RPMI7951 (cell line): Measurements from ENCODE around the gene RIOK2. TPM values are rescaled to one million over a fixed set of nuclear protein-coding genes. Genes with fewer than 3 reads are reported as not detected.
A peak's percentile ranks its signal among the peaks of the same experiment; 100 is the strongest.
"Not testable (repeated sequence)": the region's sequence is repeated elsewhere in the genome, so short reads cannot be mapped to it uniquely, and the experiment has no call there.

Source experiments
- DNase-seq: peaks from one replicate; pipeline ENCODE4 v3.0.0-alpha.2; 2012; ENCODE audit warnings: low read depth
- total RNA-seq: library from RNA; depleted of rRNA; stranded (reverse); fragments of >200 nt; shearing (Covaris generic); gene quantifications from 2 replicates; pipeline ENCODE4 v1.2.3, GENCODE V29; 2014

The RIOK2 gene
- total RNA-seq, 1 experiment from 2014 or later: 19.0 TPM

DNA sequence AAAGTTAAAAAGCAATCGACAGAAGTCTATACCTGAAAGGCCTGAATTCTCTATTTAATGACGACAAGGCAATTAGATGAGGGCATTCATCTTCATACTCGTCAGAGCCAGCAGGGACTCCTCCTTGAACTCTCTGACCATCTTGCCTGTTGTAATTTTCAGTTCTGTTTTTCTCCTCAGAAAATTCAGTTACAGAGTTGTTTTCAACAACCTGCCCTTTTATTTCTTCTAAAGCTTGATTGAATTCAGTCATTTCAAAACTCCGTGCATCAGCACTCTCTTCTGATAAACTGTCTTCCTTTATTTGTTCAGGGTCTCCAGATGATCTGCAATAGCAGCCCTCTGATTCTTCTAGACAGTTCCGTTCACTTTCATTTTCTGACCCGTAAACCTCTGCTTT is 15.6 kb downstream of the RIOK2 start:
- no peak for DNase-seq

DNA sequence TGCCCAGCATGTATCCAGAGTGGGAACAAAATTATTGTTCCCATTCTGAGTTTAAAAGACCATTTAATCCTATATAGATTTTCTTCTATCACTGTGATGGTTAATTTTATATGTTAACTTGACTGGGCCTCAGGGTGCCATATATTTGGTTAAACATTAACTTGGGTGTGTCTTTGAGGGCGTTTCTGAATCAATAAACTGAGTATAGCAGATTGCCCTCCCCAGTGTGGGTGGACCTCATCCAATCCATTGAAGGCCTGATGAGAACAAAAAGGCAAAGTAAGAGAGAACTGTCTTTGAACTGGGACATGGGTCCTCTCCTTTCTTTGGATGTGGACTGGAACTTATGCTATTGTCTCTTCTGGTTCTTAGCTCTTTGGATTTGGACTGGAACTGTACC is 17.3 kb downstream of the RIOK2 start:
- DNase-seq: no peak

DNA sequence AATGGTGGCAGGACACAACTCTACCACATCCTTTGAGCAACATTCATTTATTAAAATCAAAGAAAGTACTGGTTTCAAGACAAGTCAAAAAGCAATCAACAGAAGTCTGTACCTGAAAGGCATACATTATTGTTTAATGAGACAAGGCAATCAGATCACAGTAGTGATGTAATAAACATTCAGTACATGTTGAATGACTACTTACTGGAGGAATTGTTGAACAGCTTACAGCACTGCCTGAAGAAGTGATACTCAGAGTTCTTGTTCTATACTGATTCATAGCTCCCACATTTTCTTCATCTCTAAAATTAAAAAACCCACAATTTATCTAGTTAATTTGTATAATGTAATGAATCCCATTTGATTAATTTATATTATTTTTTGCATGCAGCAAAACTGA is 18.2 kb downstream of the RIOK2 start:
- no peak for DNase-seq

DNA sequence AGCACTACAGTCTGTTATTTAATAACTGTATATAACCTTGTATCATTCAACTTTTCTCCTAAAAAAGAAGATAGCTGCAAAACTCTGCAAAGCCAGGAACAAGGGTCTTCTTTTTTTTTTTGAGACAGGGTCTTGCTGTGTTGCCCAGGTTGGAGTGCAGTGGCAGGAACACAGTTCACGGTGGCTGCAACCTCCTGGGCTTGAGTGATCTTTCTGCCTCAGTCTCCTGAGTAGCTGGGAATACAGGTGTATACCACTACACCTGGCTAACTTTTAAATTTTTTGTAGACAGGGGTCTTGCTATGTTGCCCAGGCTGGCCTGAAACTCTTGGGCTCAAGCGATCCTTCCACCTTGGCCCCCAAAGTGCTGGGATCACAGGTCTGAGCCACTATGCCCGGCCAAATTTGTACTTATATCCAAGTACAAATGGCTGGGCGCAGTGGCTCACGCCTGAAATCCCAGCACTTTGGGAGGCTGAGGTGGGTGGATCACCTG is 19.2 kb downstream of the RIOK2 start:
- DNase-seq: no peak

GRCh38 chr5:97163360-97163764 is 19.7 kb downstream of the RIOK2 start:
- peak; percentile 5 for DNase-seq

DNA sequence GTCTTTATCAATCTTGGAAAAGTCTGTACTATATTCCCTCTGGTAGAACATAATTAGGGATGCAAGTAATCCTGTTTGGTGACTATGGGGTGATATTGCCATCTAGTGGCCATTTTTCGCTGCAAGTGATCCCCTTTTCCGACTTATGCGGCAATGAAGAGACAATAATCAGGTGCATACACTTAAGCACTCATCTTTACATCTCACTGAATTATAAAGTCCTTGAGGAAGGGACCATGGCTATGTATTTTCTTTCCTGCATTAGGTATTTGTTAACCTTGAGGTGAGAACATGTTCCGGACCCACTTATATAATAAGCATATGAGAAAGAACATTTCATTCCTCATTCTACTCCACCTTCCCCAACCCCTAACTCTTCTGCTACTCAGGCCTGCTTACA is 21.0 kb downstream of the RIOK2 start:
- peak; percentile 63 for DNase-seq

- no peak for DNase-seq
Observed at GRCh38 chr5:97157689-97158088, 25.4 kb downstream of the RIOK2 start.

DNA sequence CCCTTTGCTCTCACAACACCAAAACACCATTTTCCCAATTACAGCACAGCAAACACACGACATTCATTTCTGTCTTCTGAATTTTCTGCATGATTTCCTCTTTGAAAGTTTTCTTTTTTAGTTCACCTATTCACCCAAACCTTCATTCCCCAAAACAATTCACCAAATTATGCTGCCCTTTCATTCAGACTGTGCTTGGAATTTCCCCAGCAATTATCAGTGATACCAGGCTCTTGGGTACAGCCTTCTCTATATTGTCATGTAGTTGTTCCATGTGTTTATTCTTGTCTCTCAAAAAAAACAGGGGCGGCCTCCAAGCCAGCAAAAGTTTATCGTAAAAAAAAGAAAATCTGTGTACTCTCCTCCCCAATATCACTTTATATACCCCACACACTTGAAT is 31.7 kb downstream of the RIOK2 start:
- no peak for DNase-seq

- DNase-seq: no peak
Observed at GRCh38 chr5:97150401-97150800, 32.6 kb downstream of the RIOK2 start.

DNA sequence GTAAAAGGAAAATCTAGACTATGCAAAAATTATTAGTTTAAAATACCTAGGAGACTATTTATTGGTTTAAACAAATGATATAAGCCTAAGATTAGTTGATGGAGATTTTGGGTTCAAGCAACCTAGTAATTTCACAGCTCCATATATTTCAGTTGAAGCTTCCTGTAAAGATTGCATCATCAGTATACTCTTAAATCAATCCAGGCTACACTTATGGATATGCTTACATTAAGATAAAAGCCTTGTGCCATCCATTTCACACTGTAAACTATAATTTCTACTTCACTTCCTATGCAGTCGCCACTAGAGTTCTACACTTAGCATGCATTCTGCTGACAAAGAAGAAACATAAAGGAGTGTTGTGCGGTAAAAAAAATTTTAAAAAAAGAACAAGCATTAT is 33.3 kb downstream of the RIOK2 start:
- no peak for DNase-seq

DNA sequence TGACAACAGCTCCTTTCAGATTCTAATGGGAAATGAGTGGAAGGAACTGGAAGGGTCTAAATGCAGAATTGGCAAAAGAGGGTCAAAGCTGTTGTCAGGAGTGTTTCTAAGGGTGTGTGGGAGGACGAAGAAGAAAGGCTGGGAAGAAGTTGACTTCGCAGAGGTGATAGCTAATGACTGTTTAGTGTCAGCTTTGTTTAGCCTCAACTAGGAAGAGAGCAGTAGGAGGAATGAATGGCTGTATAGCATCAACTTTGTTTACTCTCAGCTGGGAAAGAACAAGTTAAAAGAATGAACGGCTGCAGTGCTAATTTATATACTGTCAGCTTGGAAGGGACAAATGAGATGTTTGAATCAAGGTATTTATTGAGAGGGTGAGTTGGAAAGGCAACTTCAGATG is 34.8 kb downstream of the RIOK2 start:
- no peak for DNase-seq

DNA sequence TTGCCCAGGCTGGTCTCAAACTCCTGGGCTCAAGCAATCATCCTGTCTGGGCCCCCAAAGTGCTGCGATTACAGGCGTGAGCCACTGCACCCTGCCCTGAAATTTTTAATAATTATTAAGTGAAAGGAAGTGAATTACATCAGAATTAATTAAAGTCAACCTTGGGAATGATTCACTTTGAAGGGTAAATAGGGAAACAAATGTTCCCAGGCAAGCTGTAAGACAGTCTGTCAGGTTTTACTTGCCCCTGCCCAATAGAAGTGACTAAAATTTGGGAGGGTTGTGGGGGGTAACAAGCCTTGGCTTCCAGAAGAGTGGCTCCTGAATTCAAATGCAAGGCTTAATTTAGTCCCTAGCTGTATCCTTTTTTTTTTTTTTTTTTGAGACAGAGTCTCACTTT is 39.3 kb downstream of the RIOK2 start:
- DNase-seq: no peak

DNA sequence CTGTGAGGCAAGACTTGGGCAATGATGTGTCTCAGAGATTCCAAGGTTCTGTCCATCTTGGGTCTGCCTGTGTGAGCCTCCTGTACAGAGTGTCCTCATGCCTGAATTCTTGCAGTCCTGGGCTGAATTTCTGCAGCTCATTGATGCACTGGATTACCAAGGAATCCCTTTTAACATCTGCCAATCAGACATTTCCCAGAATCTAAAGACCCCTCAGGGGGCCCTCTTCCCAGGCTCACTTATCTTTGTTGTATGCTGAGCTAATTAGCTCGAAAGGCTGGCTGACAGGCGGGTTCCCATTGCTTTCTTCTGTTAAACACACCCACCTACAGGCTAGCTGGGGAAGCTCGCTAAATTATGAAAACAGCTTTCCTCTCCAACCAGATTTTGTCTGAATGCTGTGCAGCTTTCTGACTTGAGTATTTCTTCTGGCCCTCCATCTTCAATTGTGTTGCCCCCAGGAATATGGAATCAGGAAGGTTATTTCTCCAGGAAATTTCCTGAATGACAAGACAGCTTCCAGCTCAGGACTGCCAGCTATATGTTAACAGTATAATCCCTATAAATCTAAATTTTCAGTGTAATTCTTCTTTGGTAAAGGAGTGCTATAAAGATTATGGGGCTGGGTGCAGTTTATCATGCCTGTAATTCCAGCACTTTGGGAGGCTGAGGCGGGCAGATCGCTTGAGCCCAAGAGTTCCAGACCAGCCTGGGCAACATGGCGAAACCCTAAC is 40.4 kb downstream of the RIOK2 start, which contains the start of gene LIX1:
Gene LIX1, minus strand, starts transcription at position 91 of the 734 bp plus-strand sequence. Its CDS starts 35 bp downstream, at position 56.
- peak; percentile 32 for DNase-seq

GRCh38 chr5:97141539-97141938 is 41.5 kb downstream of the RIOK2 start:
- DNase-seq: no peak

- no peak for DNase-seq
Observed at GRCh38 chr5:97141031-97141430, 42.0 kb downstream of the RIOK2 start.

DNA sequence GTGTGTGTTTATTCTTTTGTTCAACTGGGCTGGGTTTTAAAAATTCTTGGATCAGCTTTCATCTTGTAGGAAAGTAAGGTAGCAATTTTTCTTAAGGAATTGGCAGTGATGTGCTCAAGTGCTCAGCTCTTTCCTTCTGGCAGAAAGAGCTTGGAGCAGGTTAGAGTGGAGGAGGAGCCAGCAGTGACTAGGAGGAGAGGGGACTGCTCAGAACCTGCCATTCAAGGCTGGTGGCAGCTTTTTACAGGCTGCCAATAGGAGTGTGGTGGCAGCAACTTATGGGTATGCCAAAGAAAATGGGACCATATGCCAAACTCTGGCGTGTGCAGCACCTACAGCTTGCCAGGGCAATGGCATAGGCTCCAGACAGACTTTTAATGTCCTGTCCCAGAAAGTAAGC is 42.8 kb downstream of the RIOK2 start:
- DNase-seq: not testable (repeated sequence)

- no peak for DNase-seq
Observed at GRCh38 chr5:97136475-97136874, 46.6 kb downstream of the RIOK2 start.

- no peak for DNase-seq
Observed at GRCh38 chr5:97135868-97136267, 47.2 kb downstream of the RIOK2 start.

GRCh38 chr5:97134634-97135033 is 48.4 kb downstream of the RIOK2 start:
- no peak for DNase-seq

DNA sequence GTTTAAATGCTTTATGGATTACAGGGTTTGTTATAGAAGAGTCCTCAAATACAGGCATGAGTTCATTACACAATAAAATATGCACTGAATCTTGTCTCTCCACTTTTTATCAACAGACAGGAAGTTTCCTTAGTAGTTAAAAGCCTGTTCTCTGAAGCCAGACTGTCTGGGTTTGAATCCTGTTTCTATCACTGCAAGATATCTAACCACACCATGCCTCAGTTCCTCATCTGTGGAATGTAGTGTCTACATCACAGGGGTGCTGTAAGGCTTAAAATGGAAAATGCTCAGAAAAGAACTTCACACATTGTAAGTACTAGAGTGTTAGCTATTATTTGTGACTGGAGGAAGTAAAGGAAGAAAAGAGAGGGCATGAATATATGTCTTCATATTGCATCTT is 49.9 kb downstream of the RIOK2 start:
- DNase-seq: no peak

GRCh38 chr5:97131921-97132320 is 51.1 kb downstream of the RIOK2 start:
- DNase-seq: no peak

GRCh38 chr5:97131139-97131710 is 51.8 kb downstream of the RIOK2 start:
- DNase-seq: no peak

DNA sequence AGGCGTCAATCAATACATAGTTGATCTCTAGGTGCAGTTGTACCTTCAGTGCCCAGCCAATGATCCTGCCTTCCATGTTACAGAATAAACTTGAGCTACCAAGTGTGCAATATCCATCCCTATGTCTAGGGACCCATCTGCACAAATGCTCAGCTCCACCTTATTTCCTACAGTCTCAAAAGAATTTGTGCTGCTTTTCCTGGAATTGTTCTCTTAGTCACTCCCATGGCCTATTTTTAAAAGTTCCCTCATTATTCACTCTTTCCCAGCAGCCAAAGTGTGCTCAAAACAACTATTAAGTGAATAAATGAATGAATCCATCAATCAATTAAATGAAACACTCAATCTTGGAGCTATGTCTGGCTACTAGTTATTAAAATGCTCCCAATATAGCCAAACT is 55.3 kb downstream of the RIOK2 start:
- DNase-seq: no peak
